BE2C (cell line): ENCODE results near the gene CTSE.

ENCODE experiments used
- DNase-seq: peaks from one replicate; pipeline ENCODE4 v3.0.0-alpha.2; 2020
- H3K27me3 ChIP-seq: fragments of 250-450 bp; sonication (Bioruptor Pico); 2 replicates; pipeline ENCODE4 v1.5.1; 2020; ENCODE audit warnings: mild to moderate bottlenecking
- H3K36me3 ChIP-seq: fragments of 250-450 bp; sonication (Bioruptor Pico); 2 replicates; pipeline ENCODE4 v1.5.1; 2020; ENCODE audit warnings: mild to moderate bottlenecking
- H3K4me1 ChIP-seq: fragments of 250-450 bp; sonication (Bioruptor Pico); 2 replicates; pipeline ENCODE4 v1.5.1; 2020
- H3K4me3 ChIP-seq: 2 replicates; pipeline ENCODE4 v1.5.1; 2011; ENCODE audit warnings: low read depth, low read length
- H3K9me3 ChIP-seq: fragments of 250-450 bp; sonication (Bioruptor Pico); 2 replicates; pipeline ENCODE4 v1.5.1; 2020
- TF ChIP-seq, protein P1 (sequence below): IDR thresholded peaks from 2 replicates; pipeline ENCODE4 v1.5.1; 2012; ENCODE audit warnings: mild to moderate bottlenecking, low read depth, low read length

The CTSE gene

DNA sequence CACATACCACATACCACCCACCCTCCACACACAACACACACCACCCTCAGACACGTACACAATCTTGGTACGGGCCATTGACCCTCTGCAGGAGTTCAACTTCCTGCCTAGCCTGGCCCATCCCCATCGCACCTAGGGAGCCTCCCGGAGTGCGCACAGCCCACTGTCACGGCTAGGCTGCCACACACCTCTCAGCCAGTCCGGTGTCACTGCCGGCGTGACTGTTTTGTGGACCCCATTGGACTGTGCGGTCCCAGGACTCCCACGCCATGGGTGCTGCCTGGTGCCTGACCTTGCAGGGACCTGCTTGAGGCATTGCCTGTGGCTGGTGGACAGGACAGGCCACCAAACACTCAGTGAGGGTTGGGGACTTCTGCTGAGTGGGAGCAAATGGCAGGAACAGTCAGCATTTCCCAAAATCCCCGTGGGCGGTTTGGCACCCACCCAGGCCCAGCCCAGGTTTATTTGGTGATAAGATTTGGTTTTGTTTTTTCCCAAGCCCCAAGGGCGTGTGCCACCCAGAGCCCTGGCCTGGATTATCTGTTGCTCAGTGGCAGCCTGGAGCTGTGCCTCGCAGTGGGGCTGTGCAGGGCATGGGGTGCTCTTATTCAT, 48.2 kb downstream of the CTSE start:
- Histone ChIP-seq H3K4me3 (no peak overlapping the region), H3K36me3 (no peaks in the 10 kb centered on the region), H3K9me3 (no peaks in the 10 kb centered on the region), H3K4me1 (peaks cover 10% of the 10 kb centered on the region), H3K27me3 (no peaks in the 10 kb centered on the region)
- TF ChIP-seq, protein P1, sequence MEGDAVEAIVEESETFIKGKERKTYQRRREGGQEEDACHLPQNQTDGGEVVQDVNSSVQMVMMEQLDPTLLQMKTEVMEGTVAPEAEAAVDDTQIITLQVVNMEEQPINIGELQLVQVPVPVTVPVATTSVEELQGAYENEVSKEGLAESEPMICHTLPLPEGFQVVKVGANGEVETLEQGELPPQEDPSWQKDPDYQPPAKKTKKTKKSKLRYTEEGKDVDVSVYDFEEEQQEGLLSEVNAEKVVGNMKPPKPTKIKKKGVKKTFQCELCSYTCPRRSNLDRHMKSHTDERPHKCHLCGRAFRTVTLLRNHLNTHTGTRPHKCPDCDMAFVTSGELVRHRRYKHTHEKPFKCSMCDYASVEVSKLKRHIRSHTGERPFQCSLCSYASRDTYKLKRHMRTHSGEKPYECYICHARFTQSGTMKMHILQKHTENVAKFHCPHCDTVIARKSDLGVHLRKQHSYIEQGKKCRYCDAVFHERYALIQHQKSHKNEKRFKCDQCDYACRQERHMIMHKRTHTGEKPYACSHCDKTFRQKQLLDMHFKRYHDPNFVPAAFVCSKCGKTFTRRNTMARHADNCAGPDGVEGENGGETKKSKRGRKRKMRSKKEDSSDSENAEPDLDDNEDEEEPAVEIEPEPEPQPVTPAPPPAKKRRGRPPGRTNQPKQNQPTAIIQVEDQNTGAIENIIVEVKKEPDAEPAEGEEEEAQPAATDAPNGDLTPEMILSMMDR, result no peak
- DNase-seq, result peak; percentile 32

DNA sequence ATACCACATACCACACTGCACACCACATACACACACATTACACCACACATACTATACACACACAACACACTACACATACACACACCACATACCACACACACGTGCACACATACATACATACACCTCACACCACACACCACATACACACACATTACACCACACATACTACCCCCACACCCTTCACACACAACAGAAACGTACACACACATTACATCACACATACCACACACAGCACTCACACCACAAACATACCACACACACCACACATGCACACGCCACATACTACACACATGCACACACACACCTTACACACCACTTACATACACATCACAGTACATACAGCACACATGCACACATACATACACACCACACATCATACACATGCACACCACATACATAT, 49.0 kb downstream of the CTSE start:
- TF ChIP-seq, protein P1, result no peak
- Histone ChIP-seq H3K27me3 (no peaks in the 10 kb centered on the region), H3K9me3 (no peaks in the 10 kb centered on the region), H3K4me1 (peaks cover 7% of the 10 kb centered on the region), H3K4me3 (no peak overlapping the region), H3K36me3 (no peaks in the 10 kb centered on the region)
- no peak for DNase-seq

- DNase-seq, result no peak
- H3K4me1 ChIP-seq, result peaks cover 7% of the 10 kb centered on the region
- H3K27me3 ChIP-seq, result no peaks in the 10 kb centered on the region
- H3K9me3 ChIP-seq, result no peaks in the 10 kb centered on the region
- TF ChIP-seq, protein P1, result no peak
- H3K4me3 ChIP-seq, result no peak overlapping the region
- H3K36me3 ChIP-seq, result no peaks in the 10 kb centered on the region
Measured at GRCh38 chr1:205973377-205974232, 50.1 kb downstream of the CTSE start.

DNA sequence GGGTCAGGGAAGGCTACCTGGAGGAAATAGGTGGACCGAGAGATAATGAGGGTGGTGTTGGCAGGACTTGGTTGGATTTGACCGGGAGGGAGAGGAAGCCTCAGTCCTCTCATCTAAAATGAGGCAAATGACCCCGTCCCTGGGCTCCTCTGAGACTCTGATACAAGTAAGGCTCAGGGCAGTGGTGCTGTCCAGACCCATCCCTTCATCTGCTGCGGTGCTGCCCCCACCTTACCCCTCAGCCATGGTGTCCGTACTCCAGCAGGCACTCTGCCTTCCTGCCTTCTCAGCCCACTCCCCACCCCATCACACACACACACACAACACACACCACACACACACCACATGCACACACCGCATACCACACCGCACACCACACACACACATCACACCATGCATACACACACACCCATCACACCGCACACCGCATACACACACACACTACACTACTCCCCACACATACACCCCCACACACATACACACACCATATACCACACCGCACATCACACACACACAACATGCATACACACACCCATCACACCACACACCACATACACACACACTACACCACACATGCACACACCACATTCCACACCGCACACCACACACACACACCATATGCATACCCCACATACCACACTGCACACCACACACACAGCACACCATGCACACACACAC, 51.1 kb downstream of the CTSE start:
- Histone ChIP-seq H3K4me1 (peaks cover 7% of the 10 kb centered on the region), H3K4me3 (no peak overlapping the region), H3K36me3 (no peaks in the 10 kb centered on the region), H3K9me3 (no peaks in the 10 kb centered on the region), H3K27me3 (no peaks in the 10 kb centered on the region)
- DNase-seq, result peak; percentile 26
- TF ChIP-seq, protein P1, result no peak

- no peak for DNase-seq
- TF ChIP-seq, protein P1, result no peak
- no peak overlapping the region for H3K4me3 ChIP-seq
- no peaks in the 10 kb centered on the region for H3K27me3 ChIP-seq
- peaks cover 6% of the 10 kb centered on the region for H3K4me1 ChIP-seq
- H3K9me3 ChIP-seq, result no peaks in the 10 kb centered on the region
- no peaks in the 10 kb centered on the region for H3K36me3 ChIP-seq
Measured at GRCh38 chr1:205972081-205972480, 51.6 kb downstream of the CTSE start.
